CD14-positive monocyte (primary cell): Measurements from ENCODE around the gene NTPCR. TPM values are rescaled to one million over a fixed set of nuclear protein-coding genes. Genes with fewer than 3 reads are reported as not detected.

Experiments
- DNase-seq, 3 donors: peaks; one replicate each; pipeline ENCODE4 v3.0.0-alpha.2; 2011 to 2022
- H2AFZ ChIP-seq: 2 replicates; pipeline ENCODE4 v1.6.0; 2012; ENCODE audit warnings: mild to moderate bottlenecking, low read depth, low read length, inconsistent platforms; ENCODE audit not compliant: insufficient read depth, poor library complexity, severe bottlenecking
- H3K27ac ChIP-seq, 2 donors: 1 replicate in 1 of 2; 2 replicates in 1 of 2; pipeline ENCODE4 v1.5.1; 2012 to 2013; ENCODE audit warnings: low read length in 2 of 2, control low read depth in 1 of 2, inconsistent platforms in 1 of 2, low read depth in 1 of 2, mild to moderate bottlenecking in 1 of 2
- H3K27me3 ChIP-seq, 2 donors: one replicate each; pipeline versions ENCODE4 v1.6.0 to v1.6.1; 2011 to 2013; ENCODE audit warnings: low read length in 2 of 2; ENCODE audit not compliant: control insufficient read depth in 2 of 2, insufficient read depth in 2 of 2
- H3K36me3 ChIP-seq, 2 donors: replicated peaks in 1 of 2; 1 replicate in 1 of 2; 2 replicates in 1 of 2; pipeline versions ENCODE4 v1.5.1 to v1.6.1; 2012 to 2013; ENCODE audit warnings: low read length in 2 of 2, control low read depth in 1 of 2, inconsistent platforms in 1 of 2, mild to moderate bottlenecking in 1 of 2; ENCODE audit not compliant: insufficient read depth in 2 of 2, control insufficient read depth in 1 of 2
- H3K4me1 ChIP-seq, 2 donors: 1 replicate in 1 of 2; 2 replicates in 1 of 2; pipeline versions ENCODE4 v1.5.1 to v1.6.1; 2012 to 2013; ENCODE audit warnings: low read length in 2 of 2, control low read depth in 1 of 2, inconsistent platforms in 1 of 2, mild to moderate bottlenecking in 1 of 2, moderate library complexity in 1 of 2; ENCODE audit not compliant: insufficient read depth in 2 of 2, control insufficient read depth in 1 of 2
- H3K4me2 ChIP-seq: replicated peaks from 2 replicates; pipeline ENCODE3; 2012; ENCODE audit warnings: low read length, moderate library complexity, mild to moderate bottlenecking; ENCODE audit not compliant: poor library complexity, severe bottlenecking; ENCODE audit errors: extremely low read depth
- H3K4me3 ChIP-seq, 3 experiments: fragments of 200-600 bp in 1 of 3; sonication (generic) in 1 of 3; replicated peaks in 1 of 3; 1 replicate in 2 of 3; 2 replicates in 1 of 3; pipeline ENCODE4 v1.5.1; 2011 to 2013; ENCODE audit warnings: low read length in 3 of 3, mild to moderate bottlenecking in 3 of 3, control low read depth in 2 of 3, low read depth in 2 of 3, inconsistent platforms in 1 of 3, moderate library complexity in 1 of 3
- H3K79me2 ChIP-seq: 2 replicates; pipeline ENCODE4 v1.6.0; 2012; ENCODE audit warnings: mild to moderate bottlenecking, control low read depth, inconsistent platforms, low read length, moderate library complexity; ENCODE audit not compliant: insufficient read depth
- H3K9ac ChIP-seq: 2 replicates; pipeline ENCODE4 v1.6.0; 2017; ENCODE audit warnings: low read length, mild to moderate bottlenecking; ENCODE audit not compliant: insufficient read depth, poor library complexity, severe bottlenecking
- H3K9me3 ChIP-seq, 2 donors: replicated peaks in 1 of 2; 1 replicate in 1 of 2; 2 replicates in 1 of 2; pipeline versions ENCODE4 v1.5.1 to v1.6.1; 2012 to 2013; ENCODE audit warnings: low read length in 2 of 2, control low read depth in 1 of 2; ENCODE audit not compliant: control insufficient read depth in 1 of 2, insufficient read depth in 1 of 2
- H4K20me1 ChIP-seq: 2 replicates; pipeline ENCODE4 v1.6.0; 2012; ENCODE audit warnings: mild to moderate bottlenecking, low read length, control low read depth, moderate library complexity; ENCODE audit not compliant: insufficient read depth
- H3K27ac Mint-ChIP-seq, 7 donors: one replicate each; pipeline ENCODE4 v1.8.0; 2020; ENCODE audit warnings: mild to moderate bottlenecking in 7 of 7, mixed read lengths in 7 of 7, moderate library complexity in 6 of 7, inconsistent platforms in 2 of 7
- H3K27me3 Mint-ChIP-seq, 3 donors: one replicate each; pipeline ENCODE4 v1.8.0; 2021 to 2022; ENCODE audit warnings: low read depth in 3 of 3, mild to moderate bottlenecking in 3 of 3, mixed read lengths in 3 of 3, moderate library complexity in 3 of 3, inconsistent platforms in 1 of 3
- H3K36me3 Mint-ChIP-seq, 2 donors: one replicate each; pipeline ENCODE4 v1.8.0; 2020; ENCODE audit warnings: mixed read lengths in 2 of 2, inconsistent platforms in 1 of 2, mild to moderate bottlenecking in 1 of 2
- H3K4me1 Mint-ChIP-seq: one replicate; pipeline ENCODE4 v1.8.0; 2020; ENCODE audit warnings: mild to moderate bottlenecking, mixed read lengths
- H3K4me3 Mint-ChIP-seq, 2 donors: one replicate each; pipeline ENCODE4 v1.8.0; 2020; ENCODE audit warnings: mild to moderate bottlenecking in 2 of 2, mixed read lengths in 2 of 2, moderate library complexity in 1 of 2
- H3K9me3 Mint-ChIP-seq, 7 donors: one replicate each; pipeline ENCODE4 v1.8.0; 2020 to 2022; ENCODE audit warnings: mixed read lengths in 7 of 7, mild to moderate bottlenecking in 6 of 7, moderate library complexity in 6 of 7, inconsistent platforms in 2 of 7
- WGBS: methylation state at CpG from one replicate; pipeline ENCODE4 v1.1.5; 2013; ENCODE audit warnings: missing lambda C conversion rate; ENCODE audit not compliant: insufficient coverage; 5-methylcytosine and 5-hydroxymethylcytosine counted together
- intact Hi-C, 2 donors: fragments of 100-400 bp; cut with micrococcal nuclease; formaldehyde crosslinking; loops; one replicate each; pipeline versions ENCODE4 v1.15.0 to v1.15.1; 2023
- polyA plus RNA-seq, 3 donors: library from polyadenylated mRNA; depleted of rRNA in 1 of 3; unstranded in 2 of 3; stranded (reverse) in 1 of 3; fragments of 300-500 nt in 2 of 3; fragments of >200 nt in 1 of 3; fragmentation: Illumina TruSeq in 2 of 3; gene quantifications; 1 replicate in 2 of 3; 2 replicates in 1 of 3; pipeline ENCODE4 v1.2.3, GENCODE V29; 2012 to 2021
- TF ChIP-seq, protein P1 (sequence below): fragments of 200-600 bp; IDR thresholded peaks from one replicate; pipeline ENCODE4 v1.8.0; 2022; ENCODE audit warnings: antibody characterized with exemption, mild to moderate bottlenecking

The NTPCR gene
- polyA plus RNA-seq, 3 donors, result 8.6 to 42.0 (median 31.7) TPM

DNA sequence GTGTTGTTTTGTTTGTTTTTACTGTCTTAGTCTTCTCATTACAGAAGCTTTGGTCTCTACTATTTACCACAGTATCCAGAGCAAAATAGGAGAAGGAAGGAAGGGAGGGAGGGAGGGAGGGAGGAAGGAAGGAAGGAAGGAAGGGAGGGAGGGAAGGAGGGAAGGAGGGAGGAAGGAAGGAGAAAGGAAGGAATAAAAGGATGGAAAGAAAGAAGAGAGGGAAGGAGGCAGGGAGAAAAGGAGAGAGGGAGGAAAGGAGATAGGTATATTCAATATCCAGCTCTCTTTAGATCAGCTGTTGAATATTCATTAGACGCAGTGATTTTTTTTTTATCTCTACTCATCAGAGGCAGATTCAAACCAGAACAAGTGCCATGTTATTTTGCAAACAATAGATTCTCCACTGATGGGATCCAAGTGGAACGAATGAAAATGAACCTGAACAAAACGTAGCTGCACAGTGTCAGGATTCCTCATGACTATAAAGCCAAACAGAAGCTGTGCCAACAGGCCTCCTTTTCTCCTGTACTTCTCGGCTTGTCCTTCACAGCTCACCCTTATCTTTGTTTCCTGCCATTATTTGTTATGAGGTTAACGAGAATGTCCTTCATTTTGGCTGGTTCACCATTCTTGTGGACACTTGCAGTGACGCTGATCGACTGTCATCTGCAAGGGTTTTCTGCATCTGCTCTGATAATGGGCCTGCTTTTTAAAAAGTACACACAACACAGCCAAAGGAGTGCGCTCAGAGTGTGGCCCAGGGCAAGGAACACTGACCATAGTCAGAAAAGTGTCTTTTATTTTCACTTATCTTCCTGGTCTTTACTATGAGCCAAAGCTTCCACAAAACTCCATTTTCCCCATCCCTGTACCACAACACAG is 7.8 kb upstream of the NTPCR start:
- Mint-ChIP-seq H3K9me3 (peaks cover 0 to 10% (median 5%) of the 10 kb centered on the region in 7 donors), H3K4me3 (no peak overlapping the region), H3K27ac (no peak overlapping the region), H3K36me3 (no peaks in the 10 kb centered on the region), H3K27me3 (no peaks in the 10 kb centered on the region), H3K4me1 (peaks cover 21% of the 10 kb centered on the region)
- Histone ChIP-seq H3K27ac (no peak overlapping the region), H3K4me2 (no peak overlapping the region), H4K20me1 (no peaks in the 10 kb centered on the region), H3K4me3 (no peak overlapping the region), H3K4me1 (peaks cover 8 to 26% of the 10 kb centered on the region in 2 donors), H3K9me3 (no peaks in the 10 kb centered on the region), H3K79me2 (no peaks in the 10 kb centered on the region), H3K36me3 (no peaks in the 10 kb centered on the region), H2AFZ (no peak overlapping the region), H3K27me3 (no peaks in the 10 kb centered on the region), H3K9ac (no peak overlapping the region)
- intact Hi-C loops, result no loop called here
- no peak for DNase-seq
- 92% methylated on average over 2 of the region's 8 CpGs for WGBS
- TF ChIP-seq, protein P1, sequence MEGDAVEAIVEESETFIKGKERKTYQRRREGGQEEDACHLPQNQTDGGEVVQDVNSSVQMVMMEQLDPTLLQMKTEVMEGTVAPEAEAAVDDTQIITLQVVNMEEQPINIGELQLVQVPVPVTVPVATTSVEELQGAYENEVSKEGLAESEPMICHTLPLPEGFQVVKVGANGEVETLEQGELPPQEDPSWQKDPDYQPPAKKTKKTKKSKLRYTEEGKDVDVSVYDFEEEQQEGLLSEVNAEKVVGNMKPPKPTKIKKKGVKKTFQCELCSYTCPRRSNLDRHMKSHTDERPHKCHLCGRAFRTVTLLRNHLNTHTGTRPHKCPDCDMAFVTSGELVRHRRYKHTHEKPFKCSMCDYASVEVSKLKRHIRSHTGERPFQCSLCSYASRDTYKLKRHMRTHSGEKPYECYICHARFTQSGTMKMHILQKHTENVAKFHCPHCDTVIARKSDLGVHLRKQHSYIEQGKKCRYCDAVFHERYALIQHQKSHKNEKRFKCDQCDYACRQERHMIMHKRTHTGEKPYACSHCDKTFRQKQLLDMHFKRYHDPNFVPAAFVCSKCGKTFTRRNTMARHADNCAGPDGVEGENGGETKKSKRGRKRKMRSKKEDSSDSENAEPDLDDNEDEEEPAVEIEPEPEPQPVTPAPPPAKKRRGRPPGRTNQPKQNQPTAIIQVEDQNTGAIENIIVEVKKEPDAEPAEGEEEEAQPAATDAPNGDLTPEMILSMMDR, result no peak

DNA sequence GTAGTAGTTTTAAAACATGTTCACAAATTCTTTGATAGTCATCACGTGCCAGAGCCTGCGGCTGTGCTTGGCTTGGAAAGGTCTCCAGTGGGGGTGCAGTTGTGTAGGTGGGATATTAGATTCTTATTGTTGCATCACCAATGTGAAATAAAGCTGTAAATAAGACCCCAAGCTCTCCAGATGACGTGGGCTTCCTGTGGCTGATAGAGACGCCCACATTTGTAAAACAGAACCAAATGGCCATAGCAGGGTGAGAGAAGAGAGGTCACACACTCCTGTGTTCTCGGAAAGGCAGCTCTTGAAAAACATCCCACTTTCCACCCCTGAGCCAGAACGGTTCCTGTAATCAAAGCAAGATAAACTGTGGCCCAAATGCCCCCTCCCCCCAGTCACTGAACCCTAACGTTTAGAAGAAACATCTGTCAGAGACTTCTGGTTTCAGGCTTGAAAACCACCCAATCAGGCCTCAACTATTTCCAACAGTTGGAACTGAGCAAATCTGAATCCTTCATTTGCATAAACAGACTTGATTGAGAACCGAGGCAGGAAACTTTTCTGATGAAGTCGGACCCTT is 6.6 kb upstream of the NTPCR start:
- H3K79me2 ChIP-seq, result no peaks in the 10 kb centered on the region
- H3K4me1 ChIP-seq, result peaks cover 0 to 15% of the 10 kb centered on the region in 2 donors
- no peak overlapping the region for H3K9ac ChIP-seq
- no peaks in the 10 kb centered on the region for H3K36me3 Mint-ChIP-seq
- no CpG with 5 or more reads among the region's 9 CpGs for WGBS
- no peaks in the 10 kb centered on the region for H3K9me3 ChIP-seq
- no peaks in the 10 kb centered on the region for H4K20me1 ChIP-seq
- H3K27ac Mint-ChIP-seq, result peak overlapping the region in 1 of 7 donors; percentile 75
- H3K36me3 ChIP-seq, result no peaks in the 10 kb centered on the region
- DNase-seq, result no peak
- no peaks in the 10 kb centered on the region for H3K27me3 ChIP-seq
- no peak overlapping the region for H3K4me2 ChIP-seq
- no peaks in the 10 kb centered on the region for H3K27me3 Mint-ChIP-seq
- H3K4me1 Mint-ChIP-seq, result peaks cover 11% of the 10 kb centered on the region
- intact Hi-C loops, result no loop called here
- H2AFZ ChIP-seq, result peak overlapping the region; percentile 56
- H3K4me3 ChIP-seq, result no peak overlapping the region
- H3K9me3 Mint-ChIP-seq, result peaks cover 0 to 10% (median 5%) of the 10 kb centered on the region in 7 donors
- TF ChIP-seq, protein P1, result no peak
- H3K27ac ChIP-seq, result no peak overlapping the region
- no peak overlapping the region for H3K4me3 Mint-ChIP-seq
